Activated CD4-positive, alpha-beta T cell treated with anti-CD3 and anti-CD28 coated beads for 24 hours (primary cell): ENCODE results near the gene C3.
"Not testable (repeated sequence)": the region's sequence is repeated elsewhere in the genome, so short reads cannot be mapped to it uniquely, and the experiment has no call there.

Experiments used
- DNase-seq, 2 donors: peaks; one replicate each; pipeline ENCODE4 v3.0.0-alpha.2; 2020; ENCODE audit warnings: low read depth in 2 of 2

Gene C3

DNA sequence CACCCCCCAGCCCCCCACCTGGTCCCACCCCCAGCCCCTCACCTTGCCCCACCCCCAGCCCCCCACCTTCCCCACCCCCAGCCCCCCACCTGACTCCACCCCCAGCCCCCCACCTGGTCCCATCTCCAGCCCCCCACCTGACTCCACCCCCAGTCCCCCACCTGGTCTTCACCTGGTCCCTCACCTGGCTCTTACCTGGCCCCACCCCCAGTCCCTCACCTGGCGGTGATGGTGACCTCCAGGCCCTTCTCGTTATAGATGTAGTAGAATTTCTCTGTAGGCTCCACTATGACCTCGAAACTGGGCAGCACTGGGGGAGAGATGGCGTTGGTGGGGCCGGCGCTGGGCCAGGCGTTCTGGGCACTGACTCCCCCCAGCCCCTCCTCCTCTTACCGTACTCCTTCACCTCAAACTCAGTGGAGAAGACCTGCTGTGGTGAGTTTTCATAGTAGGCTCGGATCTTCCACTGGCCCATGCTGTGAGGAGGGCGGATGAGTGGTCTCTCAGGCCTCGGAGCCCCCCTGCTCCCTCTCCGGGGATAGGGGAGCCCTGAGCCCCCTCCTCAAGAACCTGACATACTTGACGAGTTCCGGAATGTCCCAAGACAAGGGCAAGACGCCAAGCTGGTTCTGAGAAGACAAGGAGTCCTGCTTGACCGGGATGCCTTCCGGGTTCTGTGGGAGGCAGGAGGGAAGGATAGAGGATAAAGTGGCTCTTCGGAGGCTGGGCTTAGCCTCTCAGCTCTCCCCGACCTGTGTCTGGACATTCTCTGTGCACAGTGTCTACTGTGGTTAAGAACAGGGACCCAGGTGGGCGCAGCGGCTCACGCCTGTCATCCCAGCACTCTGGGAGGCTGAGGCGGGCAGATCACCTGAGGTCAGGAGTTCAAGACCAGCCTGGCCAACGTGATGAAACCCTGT, 6.4 kb downstream of the C3 start:
- DNase-seq: no peak

GRCh38 chr19:6712692-6713670, 7.5 kb downstream of the C3 start:
- no peak for DNase-seq

- no peak for DNase-seq
Measured at GRCh38 chr19:6712231-6712630, 8.2 kb downstream of the C3 start.

GRCh38 chr19:6711605-6712004, 8.8 kb downstream of the C3 start:
- no peak for DNase-seq

- no peak for DNase-seq
Measured at GRCh38 chr19:6711078-6711361, 9.4 kb downstream of the C3 start.

GRCh38 chr19:6710273-6711077, 10.0 kb downstream of the C3 start:
- no peak for DNase-seq

DNA sequence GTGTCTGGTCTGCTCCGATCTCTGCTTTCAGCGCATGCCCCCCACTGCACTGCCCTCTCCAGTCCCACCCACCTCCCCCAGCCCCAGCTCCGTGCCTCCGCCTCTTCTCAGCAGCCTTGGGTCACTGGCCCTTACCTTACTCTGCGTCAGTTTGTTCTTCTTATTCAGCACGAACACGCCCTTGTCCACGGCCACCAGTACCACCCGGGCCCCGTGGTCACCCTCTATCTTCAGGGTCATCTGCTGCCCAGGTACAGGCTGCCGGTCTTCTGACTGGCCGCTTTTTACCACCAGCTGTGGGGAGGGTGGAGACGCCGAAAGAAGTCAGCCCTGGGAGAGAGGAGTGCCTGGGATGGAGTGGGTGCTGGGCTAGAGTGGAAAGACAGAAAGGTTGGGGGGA, 10.9 kb downstream of the C3 start:
- DNase-seq: no peak

DNA sequence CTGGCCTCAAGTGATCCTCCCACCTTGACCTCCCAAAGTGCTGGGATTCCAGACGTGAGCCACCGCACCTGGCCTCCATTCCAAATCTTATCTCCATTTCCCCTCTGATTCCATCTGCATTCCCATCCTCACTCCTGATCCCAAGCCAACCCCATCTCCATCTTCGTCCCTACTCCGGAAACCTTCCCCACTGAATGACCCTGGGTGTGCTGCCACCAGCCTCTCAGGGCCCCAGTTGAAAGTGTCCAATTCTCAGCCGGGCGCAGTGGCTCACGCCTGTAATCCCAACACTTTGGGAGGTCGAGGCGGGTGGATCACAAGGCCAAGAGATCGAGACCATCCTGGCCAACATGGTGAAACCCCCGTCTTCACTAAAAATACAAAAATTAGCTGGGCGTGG, 11.5 kb downstream of the C3 start:
- DNase-seq: not testable (repeated sequence)

- DNase-seq: no peak
Measured at GRCh38 chr19:6708346-6708745, 12.1 kb downstream of the C3 start.

- DNase-seq: no peak
Measured at GRCh38 chr19:6707658-6708018, 12.8 kb downstream of the C3 start.

- DNase-seq: no peak
Measured at GRCh38 chr19:6707011-6707657, 13.3 kb downstream of the C3 start.

GRCh38 chr19:6706633-6706958, 13.9 kb downstream of the C3 start:
- DNase-seq: no peak

- no peak for DNase-seq
Measured at GRCh38 chr19:6705931-6706632, 14.4 kb downstream of the C3 start.

DNA sequence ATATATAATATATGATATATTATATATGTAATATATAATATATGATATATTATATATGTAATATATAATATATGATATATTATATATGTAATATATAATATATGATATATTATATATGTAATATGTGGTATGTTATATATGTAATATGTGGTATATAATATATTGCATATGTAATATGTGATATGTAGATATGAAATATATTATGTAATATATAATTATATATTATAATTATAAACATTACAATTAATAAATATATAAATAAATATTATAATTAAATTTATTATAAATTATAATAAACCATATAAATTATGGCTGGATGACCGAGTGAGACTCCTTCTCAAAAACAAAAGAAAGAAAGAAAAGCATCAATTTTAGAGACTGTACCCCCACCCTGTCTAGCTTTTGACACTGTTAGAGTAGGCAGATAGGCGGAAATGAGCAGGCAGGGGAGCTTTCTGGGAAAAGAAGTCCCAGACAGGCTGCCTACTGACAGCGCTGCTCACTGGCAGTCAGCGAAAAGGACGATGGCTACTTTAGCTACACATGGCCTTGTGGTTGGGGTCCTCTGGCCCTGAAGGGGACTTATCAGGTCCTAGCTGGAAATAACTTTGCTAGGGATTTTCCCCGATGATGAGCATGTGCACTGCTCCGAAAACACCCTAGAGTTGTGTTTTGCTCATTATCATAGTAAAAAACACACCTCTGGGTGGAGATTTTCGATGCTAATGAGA, 19.7 kb downstream of the C3 start:
- no peak for DNase-seq

DNA sequence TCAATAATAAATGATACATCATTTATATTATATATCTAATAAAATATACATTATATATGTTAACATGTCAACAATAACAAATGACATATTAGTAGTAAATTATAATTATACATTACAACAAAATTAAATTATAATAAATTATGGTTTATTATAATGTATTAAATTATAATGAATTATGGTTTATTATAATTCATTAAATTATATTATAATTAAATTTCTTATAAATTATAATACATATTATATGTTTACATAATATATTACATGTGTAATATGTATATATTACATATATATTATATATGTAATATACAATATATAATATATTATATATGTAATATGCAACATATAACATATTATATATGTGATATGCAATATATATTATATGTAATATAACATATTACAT, 20.5 kb downstream of the C3 start:
- no peak for DNase-seq

- DNase-seq: no peak
Measured at GRCh38 chr19:6697291-6697690, 23.2 kb downstream of the C3 start.

- no peak for DNase-seq
Measured at GRCh38 chr19:6696239-6696820, 24.1 kb downstream of the C3 start.

DNA sequence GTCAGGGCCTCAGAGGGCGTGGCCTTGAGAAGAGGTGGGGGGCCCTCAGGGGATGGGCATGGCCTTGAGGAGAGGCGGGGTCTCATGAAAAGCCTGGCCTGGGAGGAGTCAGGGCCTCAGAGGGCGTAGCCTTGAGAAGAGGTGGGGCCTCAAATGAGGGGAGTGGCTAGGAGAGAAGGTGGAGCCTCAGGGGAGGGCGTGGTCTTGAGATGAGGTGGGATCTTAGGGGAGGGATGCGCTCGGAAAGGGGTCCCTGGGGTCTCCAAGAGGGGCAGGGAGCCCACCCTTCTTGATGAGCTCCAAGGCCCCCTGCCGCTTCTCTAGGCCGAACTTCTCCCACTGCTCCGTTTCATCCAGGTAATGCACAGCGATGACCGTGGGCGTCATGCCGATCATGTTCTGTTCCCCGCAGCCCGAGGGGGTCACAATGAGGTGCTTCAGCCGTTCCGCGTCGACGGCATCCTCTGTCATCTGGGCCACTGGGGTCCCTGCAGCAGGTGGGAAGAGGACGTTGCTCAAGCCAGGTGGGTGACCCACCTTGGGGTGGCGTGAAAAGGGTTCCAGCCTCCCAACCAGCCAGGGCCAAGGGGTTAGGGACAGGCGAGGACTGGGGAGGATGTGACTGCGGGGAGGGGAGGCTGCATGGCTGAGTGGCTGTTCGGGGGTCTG, 26.2 kb downstream of the C3 start:
- no peak for DNase-seq

DNA sequence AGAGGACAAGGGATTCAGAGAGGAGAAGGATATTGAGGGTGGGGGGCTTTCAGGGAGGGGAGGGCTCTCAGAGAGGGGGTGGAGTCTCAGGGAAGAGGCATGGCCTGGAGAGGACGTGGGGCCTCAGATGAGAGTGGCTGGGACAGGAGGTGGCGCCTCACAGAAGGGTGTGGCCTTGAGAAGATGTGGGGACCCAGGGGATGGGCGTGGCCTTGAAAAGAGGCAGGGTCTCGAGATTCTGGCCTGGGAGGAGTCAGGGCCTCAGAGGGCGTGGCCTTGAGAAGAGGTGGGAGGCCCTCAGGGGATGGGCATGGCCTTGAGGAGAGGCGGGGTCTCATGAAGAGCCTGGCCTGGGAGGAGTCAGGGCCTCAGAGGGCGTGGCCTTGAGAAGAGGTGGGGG, 26.8 kb downstream of the C3 start:
- DNase-seq: no peak
